PC-3 (cell line): ENCODE data around the gene RPTN. TPM values are rescaled to one million over a fixed set of nuclear protein-coding genes. Genes with fewer than 3 reads are reported as not detected.

Experiments
- ATAC-seq: fragments of 200-7000 bp; cut with Tn5 transposase; 2 replicates; pipeline ENCODE4 v1.9.1; 2020; ENCODE audit warnings: mild to moderate bottlenecking, moderate library complexity
- BruUV-seq: library from RNA; stranded (reverse); fragments of 400-500 nt; replicated peaks from 2 replicates; lab custom pipeline; 2021; lab: Mats Ljungman, UMichigan
- CTCF ChIA-PET: fragments of 300-600 bp; sonication (Branson Sonifier 250); formaldehyde crosslinking; loops from one replicate; lab custom pipeline; 2022; ENCODE audit warnings: antibody characterized with exemption; lab: Charles Lee
- POLR2A ChIA-PET: fragments of 300-600 bp; sonication (Branson Sonifier 250); formaldehyde crosslinking; loops from one replicate; lab custom pipeline; 2022; ENCODE audit warnings: antibody characterized with exemption; ENCODE audit not compliant: unreplicated experiment; lab: Charles Lee
- DNase-seq: peaks from one replicate; pipeline ENCODE4 v3.0.0-alpha.2; 2015
- H2AFZ ChIP-seq: fragments of 300-600 bp; sonication (generic); 2 replicates; pipeline ENCODE4 v1.6.0; 2016; ENCODE audit warnings: antibody characterized with exemption, low read length
- H3F3A ChIP-seq: fragments of 300-600 bp; sonication (generic); one replicate; pipeline ENCODE4 v1.6.0; 2017; ENCODE audit warnings: antibody characterized with exemption, low read length, control low read depth, mild to moderate bottlenecking; ENCODE audit not compliant: unreplicated experiment
- H3K27ac ChIP-seq: fragments of 300-600 bp; sonication (generic); 2 replicates; pipeline ENCODE4 v1.5.1; 2016; ENCODE audit warnings: mild to moderate bottlenecking, low read length
- H3K27me3 ChIP-seq: fragments of 300-600 bp; sonication (generic); 2 replicates; pipeline ENCODE4 v1.6.1; 2016; ENCODE audit warnings: low read length, mixed read lengths
- H3K36me3 ChIP-seq: fragments of 300-600 bp; sonication (generic); 2 replicates; pipeline ENCODE4 v1.6.1; 2016; ENCODE audit warnings: low read depth, mixed run types, low read length, mixed read lengths
- H3K4me1 ChIP-seq: fragments of 300-600 bp; sonication (generic); 2 replicates; pipeline ENCODE4 v1.5.1; 2016; ENCODE audit warnings: low read length; ENCODE audit not compliant: insufficient read depth
- H3K4me2 ChIP-seq: fragments of 300-600 bp; sonication (generic); 2 replicates; pipeline ENCODE4 v1.6.0; 2016; ENCODE audit warnings: low read length
- H3K4me3 ChIP-seq: fragments of 300-600 bp; sonication (generic); 2 replicates; pipeline ENCODE4 v1.5.1; 2016; ENCODE audit warnings: mild to moderate bottlenecking, low read length, mixed read lengths
- H3K79me2 ChIP-seq: fragments of 300-600 bp; sonication (generic); 2 replicates; pipeline ENCODE4 v1.6.1; 2017; ENCODE audit warnings: low read length, mixed read lengths
- H3K9ac ChIP-seq: fragments of 300-600 bp; sonication (generic); 2 replicates; pipeline ENCODE4 v1.6.0; 2016; ENCODE audit warnings: mild to moderate bottlenecking, low read length
- H3K9me2 ChIP-seq: fragments of 300-600 bp; sonication (generic); replicated peaks from 2 replicates; pipeline ENCODE4 v1.6.1; 2016; ENCODE audit warnings: mixed run types, low read length, mixed read lengths
- H3K9me3 ChIP-seq: fragments of 300-600 bp; sonication (generic); 2 replicates; pipeline ENCODE4 v1.6.1; 2016; ENCODE audit warnings: low read length, mixed read lengths
- H4K20me1 ChIP-seq: fragments of 300-600 bp; sonication (generic); 2 replicates; pipeline ENCODE4 v1.6.1; 2016; ENCODE audit warnings: low read length, mixed read lengths
- EZH2 ChIP-seq: fragments of 300-600 bp; sonication (generic); IDR thresholded peaks from one replicate; pipeline ENCODE4 v1.6.1; 2017; ENCODE audit warnings: antibody characterized with exemption, mild to moderate bottlenecking, low read length; ENCODE audit not compliant: unreplicated experiment
- EZH2phosphoT487 ChIP-seq: fragments of 300-600 bp; sonication (generic); IDR thresholded peaks from 2 replicates; pipeline ENCODE4 v1.6.1; 2018; ENCODE audit warnings: mild to moderate bottlenecking, antibody characterized with exemption, low read length, borderline replicate concordance
- intact Hi-C: fragments of 100-400 bp; cut with micrococcal nuclease; formaldehyde crosslinking; loops from 2 replicates; pipeline ENCODE4 v1.9.0; 2023
- total RNA-seq: library from RNA; depleted of rRNA; stranded (reverse); fragments of >200 nt; gene quantifications from 2 replicates; pipeline ENCODE4 v1.2.3, GENCODE V29; 2014
- TF ChIP-seq, protein P1 (sequence below): fragments of 300-600 bp; sonication (generic); conservative IDR thresholded peaks from 2 replicates; pipeline ENCODE4 v1.5.1; 2017; ENCODE audit warnings: antibody characterized with exemption, low read depth, mild to moderate bottlenecking, low read length

Gene RPTN
- total RNA-seq, 1 experiment from 2014 or later = not detected

DNA sequence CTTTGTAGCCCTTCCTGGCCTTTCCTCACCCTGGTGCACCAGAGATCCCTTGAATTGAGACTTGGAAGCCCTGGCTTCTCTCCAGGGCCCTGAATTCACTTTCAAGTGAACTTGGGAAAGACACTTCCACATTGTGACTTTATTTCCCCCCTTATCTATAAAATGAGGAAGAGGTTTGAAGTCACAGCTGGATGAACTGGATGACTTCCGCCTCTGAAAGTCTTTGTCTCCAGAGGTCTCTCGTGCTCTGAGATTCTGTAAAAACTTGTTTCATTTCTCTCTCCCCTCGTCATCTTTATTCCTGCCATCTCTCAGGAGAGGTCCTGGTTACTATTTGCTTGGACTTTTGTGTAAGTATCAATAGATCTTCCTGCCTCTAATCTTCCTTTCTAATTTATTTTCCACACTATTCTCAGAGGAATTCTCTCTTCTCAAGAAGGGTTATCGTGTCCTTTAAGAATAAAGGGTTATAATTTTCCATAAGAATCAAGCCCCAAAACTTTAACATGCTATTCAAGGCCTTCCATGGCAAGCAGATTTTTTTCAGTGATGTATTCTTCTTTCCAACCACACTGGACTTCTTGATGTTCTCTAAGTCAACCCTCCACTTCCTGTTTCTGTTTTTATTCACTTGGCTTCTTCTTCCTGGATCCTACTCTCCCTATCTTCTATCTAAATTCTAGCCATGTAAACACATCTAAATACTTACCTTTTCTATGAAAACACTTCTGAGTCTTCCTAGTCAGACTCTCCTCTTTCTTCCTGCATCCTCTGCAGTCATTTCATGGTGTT lies 6.5 kb upstream of the RPTN start:
- Histone ChIP-seq H3K9me2 (no peaks in the 10 kb centered on the region), H3K27me3 (peaks cover 9% of the 10 kb centered on the region; the same call in 1 of the 2 replicates), H3K36me3 (no peaks in the 10 kb centered on the region), H3F3A (no peaks in the 10 kb centered on the region), H3K27ac (no peak overlapping the region), H2AFZ (no peak overlapping the region), H3K9me3 (no peaks in the 10 kb centered on the region), H3K4me1 (peaks cover 30% of the 10 kb centered on the region), H3K79me2 (no peaks in the 10 kb centered on the region), H4K20me1 (no peaks in the 10 kb centered on the region), H3K9ac (no peak overlapping the region), H3K4me3 (no peak overlapping the region), H3K4me2 (no peak overlapping the region)
- DNase-seq (no peak), ATAC-seq (no peak)
- BruUV-seq = no TSS peak
- intact Hi-C loops = no loop called here
- POLR2A ChIA-PET = no interaction called here
- CTCF ChIA-PET = no interaction called here
- TF ChIP-seq EZH2phosphoT487 (no peak), EZH2 (no peak)
- TF ChIP-seq, protein P1, sequence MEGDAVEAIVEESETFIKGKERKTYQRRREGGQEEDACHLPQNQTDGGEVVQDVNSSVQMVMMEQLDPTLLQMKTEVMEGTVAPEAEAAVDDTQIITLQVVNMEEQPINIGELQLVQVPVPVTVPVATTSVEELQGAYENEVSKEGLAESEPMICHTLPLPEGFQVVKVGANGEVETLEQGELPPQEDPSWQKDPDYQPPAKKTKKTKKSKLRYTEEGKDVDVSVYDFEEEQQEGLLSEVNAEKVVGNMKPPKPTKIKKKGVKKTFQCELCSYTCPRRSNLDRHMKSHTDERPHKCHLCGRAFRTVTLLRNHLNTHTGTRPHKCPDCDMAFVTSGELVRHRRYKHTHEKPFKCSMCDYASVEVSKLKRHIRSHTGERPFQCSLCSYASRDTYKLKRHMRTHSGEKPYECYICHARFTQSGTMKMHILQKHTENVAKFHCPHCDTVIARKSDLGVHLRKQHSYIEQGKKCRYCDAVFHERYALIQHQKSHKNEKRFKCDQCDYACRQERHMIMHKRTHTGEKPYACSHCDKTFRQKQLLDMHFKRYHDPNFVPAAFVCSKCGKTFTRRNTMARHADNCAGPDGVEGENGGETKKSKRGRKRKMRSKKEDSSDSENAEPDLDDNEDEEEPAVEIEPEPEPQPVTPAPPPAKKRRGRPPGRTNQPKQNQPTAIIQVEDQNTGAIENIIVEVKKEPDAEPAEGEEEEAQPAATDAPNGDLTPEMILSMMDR = no peak

DNA sequence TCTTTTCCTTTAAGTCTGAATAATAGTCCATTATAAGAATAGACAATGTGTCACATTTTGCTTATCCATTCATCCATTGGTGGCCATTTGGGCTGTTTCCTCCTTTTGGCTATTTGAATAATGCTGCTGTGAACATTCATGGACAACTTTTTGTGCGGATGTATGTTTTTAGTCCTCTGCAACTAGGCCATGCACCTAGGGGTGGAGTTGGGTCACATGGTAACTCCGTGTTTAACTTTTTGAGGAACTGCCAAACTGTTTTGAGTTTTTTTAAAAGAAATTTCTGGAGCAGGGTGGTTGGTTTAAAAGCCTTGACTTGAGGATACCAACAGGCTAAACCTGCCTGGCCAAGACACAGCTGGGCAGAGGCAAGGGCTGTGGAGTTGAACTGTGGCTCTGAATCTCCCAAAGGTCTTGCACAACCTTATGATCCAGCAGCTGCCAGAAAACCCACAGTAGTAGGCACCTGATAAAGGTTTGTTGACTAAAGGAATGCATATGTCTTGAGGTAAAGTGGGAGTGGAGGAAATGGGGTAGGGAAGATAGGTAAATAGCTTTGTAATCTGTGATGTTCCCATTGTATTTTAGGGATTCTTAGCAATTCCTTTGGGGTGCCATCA lies 5.6 kb upstream of the RPTN start:
- Histone ChIP-seq H3K27ac (no peak overlapping the region), H3K27me3 (peaks cover 1% of the 10 kb centered on the region; the same call in 1 of the 2 replicates), H2AFZ (no peak overlapping the region), H3K4me1 (peaks cover 30% of the 10 kb centered on the region), H4K20me1 (no peaks in the 10 kb centered on the region), H3K79me2 (no peaks in the 10 kb centered on the region), H3K4me3 (no peak overlapping the region), H3K9ac (no peak overlapping the region), H3K9me2 (no peaks in the 10 kb centered on the region), H3F3A (no peaks in the 10 kb centered on the region), H3K9me3 (no peaks in the 10 kb centered on the region), H3K4me2 (no peak overlapping the region), H3K36me3 (no peaks in the 10 kb centered on the region)
- DNase-seq (peak; percentile 59), ATAC-seq (no peak)
- POLR2A ChIA-PET = no interaction called here
- CTCF ChIA-PET = no interaction called here
- BruUV-seq = no TSS peak
- intact Hi-C loops = no loop called here
- TF ChIP-seq, protein P1 = no peak

DNA sequence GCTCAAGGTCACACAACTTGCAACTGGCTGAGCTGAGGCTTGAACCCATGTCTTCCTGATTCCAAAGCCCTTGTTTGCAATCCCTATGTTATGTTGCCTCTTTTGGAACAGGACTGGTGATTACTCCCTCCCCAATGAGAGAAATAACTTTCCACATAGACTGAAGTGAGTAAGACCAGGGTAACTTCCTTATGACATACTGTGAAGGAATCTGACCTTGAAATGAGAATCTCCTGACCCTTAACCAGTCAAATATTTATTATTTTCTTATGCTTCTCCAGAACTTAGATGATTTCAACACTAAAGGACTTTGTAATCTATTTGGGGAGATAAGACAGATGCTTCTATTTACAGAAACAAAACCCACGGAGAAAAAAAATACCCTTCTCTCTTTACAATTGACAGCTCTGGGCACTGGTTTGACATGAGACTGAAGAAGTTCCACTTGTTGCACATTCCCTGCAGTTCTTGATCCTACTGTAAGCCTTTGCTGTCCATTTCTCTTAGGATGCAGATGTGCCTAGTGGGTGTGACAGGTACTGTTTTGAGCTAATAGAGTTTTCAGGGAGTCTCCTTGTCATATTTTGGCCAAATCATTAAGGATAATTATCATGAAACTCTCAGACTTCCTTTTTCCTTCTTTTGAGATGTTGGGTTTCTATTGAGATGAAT lies 3.9 kb upstream of the RPTN start:
- H4K20me1 ChIP-seq = no peaks in the 10 kb centered on the region
- ATAC-seq = peak; percentile 92
- no peak overlapping the region for H2AFZ ChIP-seq
- no peaks in the 10 kb centered on the region for H3K79me2 ChIP-seq
- ChIA-PET POLR2A (no interaction called here), CTCF (no interaction called here)
- no TSS peak for BruUV-seq
- no peak for TF ChIP-seq EZH2phosphoT487
- TF ChIP-seq EZH2 = no peak
- TF ChIP-seq, protein P1 = no peak
- no peaks in the 10 kb centered on the region for H3F3A ChIP-seq
- no peak overlapping the region for H3K9ac ChIP-seq
- peaks cover 28% of the 10 kb centered on the region for H3K4me1 ChIP-seq
- H3K9me3 ChIP-seq = no peaks in the 10 kb centered on the region
- no peaks in the 10 kb centered on the region for H3K36me3 ChIP-seq
- H3K27me3 ChIP-seq = no peaks in the 10 kb centered on the region
- peak; percentile 85 for DNase-seq
- H3K9me2 ChIP-seq = no peaks in the 10 kb centered on the region
- H3K4me2 ChIP-seq = 0 out of 2 replicates have a peak overlapping the region, but pooled peaks have one; percentile 11
- H3K4me3 ChIP-seq = no peak overlapping the region
- intact Hi-C loops = no loop called here
- H3K27ac ChIP-seq = no peak overlapping the region
